ENCODE data around the gene RGPD3. TPM values are rescaled to one million over a fixed set of nuclear protein-coding genes. Genes with fewer than 3 reads are reported as not detected.
"Not testable (repeated sequence)": the region's sequence is repeated elsewhere in the genome, so short reads cannot be mapped to it uniquely, and the experiment has no call there.

RGPD3 gene
- total RNA-seq, 1 donor from 2014 or later: 0.09 TPM

DNA sequence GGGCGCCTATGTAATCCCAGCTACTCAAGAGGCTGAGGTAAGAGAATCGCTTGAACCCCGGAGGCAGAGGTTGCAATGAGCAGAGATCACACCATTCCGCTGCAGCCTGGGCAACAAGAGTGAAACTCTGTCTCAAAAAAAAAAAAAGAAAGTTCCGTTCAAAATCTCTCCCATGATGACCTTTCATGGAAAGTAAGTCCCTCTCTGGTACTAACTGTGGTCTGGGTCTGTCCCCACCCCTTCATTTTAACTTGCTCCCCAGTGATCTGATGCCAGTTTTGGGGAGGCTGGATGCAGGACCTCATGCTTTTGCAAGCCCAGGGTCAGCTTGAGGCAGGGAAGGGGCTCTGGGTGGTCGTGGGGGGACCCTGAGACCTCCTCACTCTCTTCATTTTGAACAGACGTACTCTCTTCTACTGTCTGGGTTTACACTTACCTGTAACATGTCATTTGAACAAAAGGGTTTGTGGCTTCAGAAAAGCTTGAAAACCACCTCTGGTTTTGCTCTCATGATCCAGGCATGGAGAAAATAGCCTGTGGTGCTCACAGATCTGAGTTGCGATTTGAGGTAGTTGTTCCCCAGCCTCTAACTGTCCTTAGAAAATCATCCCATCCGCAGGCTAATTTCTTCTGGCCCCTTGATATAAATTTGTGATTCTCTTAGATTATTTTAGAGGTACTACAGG is 37.9 kb upstream of the RGPD3 start:
- not testable (repeated sequence) for H3K27me3 Mint-ChIP-seq (ENCODE audit: low read depth); DNase-seq (ENCODE audit: low spot score in 2 of 2, unreplicated experiment in 2 of 2); H3K9me3 Mint-ChIP-seq; H3K4me3 Mint-ChIP-seq; H3K27ac Mint-ChIP-seq; H3K4me1 Mint-ChIP-seq; H3K36me3 Mint-ChIP-seq

GRCh38 chr2:106504787-106505186 is 36.6 kb upstream of the RGPD3 start:
- not testable (repeated sequence) for H3K27me3 Mint-ChIP-seq (ENCODE audit: low read depth); H3K9me3 Mint-ChIP-seq; H3K36me3 Mint-ChIP-seq; H3K4me3 Mint-ChIP-seq; DNase-seq (ENCODE audit: low spot score in 2 of 2, unreplicated experiment in 2 of 2); H3K27ac Mint-ChIP-seq; H3K4me1 Mint-ChIP-seq

- not testable (repeated sequence) for H3K4me3 Mint-ChIP-seq; H3K9me3 Mint-ChIP-seq; H3K27ac Mint-ChIP-seq; DNase-seq (ENCODE audit: low spot score in 2 of 2, unreplicated experiment in 2 of 2); H3K36me3 Mint-ChIP-seq; H3K4me1 Mint-ChIP-seq; H3K27me3 Mint-ChIP-seq (ENCODE audit: low read depth)
Observed at GRCh38 chr2:106504192-106504591, 36.0 kb upstream of the RGPD3 start.

DNA sequence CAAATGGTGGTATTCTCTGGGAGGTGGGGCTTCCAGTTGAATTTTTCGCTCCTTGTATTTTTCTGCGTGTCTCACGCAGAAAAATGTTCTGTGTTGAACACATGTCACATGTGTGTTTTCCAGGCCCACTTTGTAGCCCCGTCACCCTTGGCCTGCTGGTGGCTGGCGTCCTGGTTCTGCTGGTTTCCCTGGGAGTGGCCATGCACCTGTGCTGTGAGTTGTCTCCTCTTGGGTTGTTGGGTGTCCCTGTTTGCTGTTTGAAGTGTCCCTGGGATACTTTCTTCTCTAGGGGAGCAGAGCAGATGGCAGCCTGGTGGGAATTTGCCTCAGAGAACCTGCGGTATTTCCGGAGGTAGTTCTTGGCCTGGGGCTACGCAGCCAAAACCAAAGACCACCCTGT is 34.1 kb upstream of the RGPD3 start:
- H3K4me3 Mint-ChIP-seq; H3K4me1 Mint-ChIP-seq; H3K27ac Mint-ChIP-seq; H3K9me3 Mint-ChIP-seq; H3K36me3 Mint-ChIP-seq; DNase-seq (ENCODE audit: low spot score in 2 of 2, unreplicated experiment in 2 of 2); H3K27me3 Mint-ChIP-seq (ENCODE audit: low read depth): not testable (repeated sequence)

- H3K36me3 Mint-ChIP-seq; H3K27me3 Mint-ChIP-seq (ENCODE audit: low read depth); H3K4me3 Mint-ChIP-seq; H3K9me3 Mint-ChIP-seq; H3K27ac Mint-ChIP-seq; H3K4me1 Mint-ChIP-seq; DNase-seq (ENCODE audit: low spot score in 2 of 2, unreplicated experiment in 2 of 2): not testable (repeated sequence)
Observed at GRCh38 chr2:106500350-106500749, 32.1 kb upstream of the RGPD3 start.

DNA sequence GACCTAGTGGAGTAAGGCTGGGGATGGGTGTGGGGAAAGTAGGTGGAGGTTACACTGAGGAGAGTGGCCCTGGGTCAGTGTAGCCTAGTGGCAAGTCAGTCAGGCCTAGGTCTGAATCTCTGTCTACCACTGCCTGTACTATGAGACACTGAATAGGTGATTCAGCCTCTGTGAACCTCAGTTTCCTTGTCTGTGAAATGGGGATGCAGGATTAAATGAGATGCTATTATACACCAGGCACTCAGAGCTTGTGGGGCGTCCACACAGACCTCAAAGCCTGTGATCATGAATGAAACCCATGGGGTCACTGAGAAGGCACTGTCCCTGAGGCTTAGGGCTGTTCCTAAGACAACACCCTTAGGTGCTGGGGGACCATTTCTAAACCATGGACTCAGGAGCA is 30.3 kb upstream of the RGPD3 start:
- not testable (repeated sequence) for H3K27me3 Mint-ChIP-seq (ENCODE audit: low read depth); H3K4me3 Mint-ChIP-seq; H3K36me3 Mint-ChIP-seq; H3K9me3 Mint-ChIP-seq; H3K4me1 Mint-ChIP-seq; DNase-seq (ENCODE audit: low spot score in 2 of 2, unreplicated experiment in 2 of 2); H3K27ac Mint-ChIP-seq

GRCh38 chr2:106492913-106493312 is 24.7 kb upstream of the RGPD3 start:
- not testable (repeated sequence) for H3K9me3 Mint-ChIP-seq; H3K27me3 Mint-ChIP-seq (ENCODE audit: low read depth); H3K36me3 Mint-ChIP-seq; DNase-seq (ENCODE audit: low spot score in 2 of 2, unreplicated experiment in 2 of 2); H3K4me1 Mint-ChIP-seq; H3K4me3 Mint-ChIP-seq
- peak overlapping the region; percentile 16 for H3K27ac Mint-ChIP-seq

DNA sequence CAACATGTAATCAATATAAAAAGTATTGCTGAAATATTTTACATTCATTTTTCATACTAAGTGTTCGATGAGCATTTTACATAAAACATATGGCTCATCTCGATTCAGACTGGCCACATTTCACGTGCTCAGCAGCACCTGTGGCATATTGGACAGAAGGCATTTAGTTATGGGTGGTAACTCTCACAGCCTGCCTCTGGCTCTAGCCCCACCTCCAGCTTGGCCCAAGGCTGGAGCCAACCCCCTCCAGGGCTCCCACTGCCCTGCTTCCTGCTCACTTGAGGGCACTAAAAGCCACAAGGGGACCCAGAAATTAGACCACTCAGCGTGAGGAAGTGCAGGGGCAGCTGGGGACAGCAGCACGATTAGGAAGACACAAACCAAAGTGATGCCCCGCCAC is 24.2 kb upstream of the RGPD3 start:
- not testable (repeated sequence) for H3K36me3 Mint-ChIP-seq; H3K27ac Mint-ChIP-seq; H3K9me3 Mint-ChIP-seq; H3K27me3 Mint-ChIP-seq (ENCODE audit: low read depth); H3K4me1 Mint-ChIP-seq; H3K4me3 Mint-ChIP-seq; DNase-seq (ENCODE audit: low spot score in 2 of 2, unreplicated experiment in 2 of 2)

DNA sequence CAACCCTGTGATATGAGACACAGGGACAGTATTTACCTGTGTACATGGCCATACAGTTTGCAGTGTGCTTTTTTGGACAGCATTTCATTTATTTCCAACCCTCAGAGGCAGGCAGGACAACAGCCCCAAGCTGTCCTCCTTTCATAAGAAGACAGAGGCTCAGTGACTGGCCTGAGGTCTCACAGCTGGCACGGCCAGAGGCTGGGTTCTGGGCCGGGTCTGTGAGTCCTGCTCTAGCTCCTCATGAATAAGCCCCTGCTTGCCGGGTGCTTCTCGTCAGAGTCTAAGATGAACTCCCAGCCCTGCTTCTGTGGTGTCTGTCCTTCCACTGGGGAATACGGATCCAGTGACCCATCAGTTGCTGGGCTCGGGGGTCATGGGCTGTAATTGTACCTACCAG is 21.5 kb upstream of the RGPD3 start:
- DNase-seq (ENCODE audit: low spot score in 2 of 2, unreplicated experiment in 2 of 2); H3K27ac Mint-ChIP-seq; H3K4me1 Mint-ChIP-seq; H3K4me3 Mint-ChIP-seq; H3K9me3 Mint-ChIP-seq; H3K36me3 Mint-ChIP-seq: not testable (repeated sequence)
- peaks cover 24% of the 10 kb centered on the region for H3K27me3 Mint-ChIP-seq (ENCODE audit: low read depth)

DNA sequence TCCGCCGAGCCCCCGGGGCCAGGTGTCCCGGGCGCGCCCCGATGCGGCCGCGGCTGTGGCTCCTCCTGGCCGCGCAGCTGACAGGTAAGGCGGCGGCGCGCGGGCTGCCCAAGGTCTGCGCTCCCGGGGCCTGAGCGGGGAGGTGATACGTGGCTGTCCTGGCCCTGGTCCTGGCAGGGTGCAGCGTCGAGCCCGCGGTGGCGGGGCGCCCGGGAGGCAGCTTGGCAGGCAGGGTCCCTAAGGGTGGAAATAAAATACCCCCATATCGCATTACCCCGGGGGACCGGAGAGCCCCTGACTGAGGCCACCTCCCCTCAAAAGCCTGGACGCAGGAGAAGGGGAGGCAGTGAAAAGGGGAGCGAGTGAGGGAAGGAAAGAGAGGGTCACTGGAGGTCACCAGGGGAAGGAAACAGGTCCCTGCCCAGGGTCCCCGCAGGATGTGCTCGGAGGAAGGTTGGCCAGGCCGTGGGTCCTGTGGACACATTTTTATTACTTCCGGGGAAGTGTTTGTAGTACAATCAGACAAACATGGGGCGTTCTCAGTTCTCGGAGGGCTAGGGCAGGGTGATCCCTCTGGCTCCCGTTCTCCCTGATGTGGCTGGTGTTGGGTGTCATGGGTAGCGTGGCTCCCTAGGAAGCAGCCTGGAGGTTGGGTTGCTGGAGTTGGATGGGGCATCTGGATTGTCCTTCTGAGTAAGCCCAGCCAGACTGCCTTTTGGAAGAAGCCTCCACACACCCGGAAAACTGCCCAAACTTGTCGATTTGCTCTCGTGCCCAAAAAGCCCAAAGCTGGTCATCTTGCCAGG is 19.4 kb upstream of the RGPD3 start:
- H3K4me1 Mint-ChIP-seq; H3K36me3 Mint-ChIP-seq; DNase-seq (ENCODE audit: low spot score in 2 of 2, unreplicated experiment in 2 of 2); H3K9me3 Mint-ChIP-seq; H3K27ac Mint-ChIP-seq: not testable (repeated sequence)
- H3K27me3 Mint-ChIP-seq (ENCODE audit: low read depth): peaks cover 30% of the 10 kb centered on the region
- H3K4me3 Mint-ChIP-seq: peak overlapping the region; percentile 13

DNA sequence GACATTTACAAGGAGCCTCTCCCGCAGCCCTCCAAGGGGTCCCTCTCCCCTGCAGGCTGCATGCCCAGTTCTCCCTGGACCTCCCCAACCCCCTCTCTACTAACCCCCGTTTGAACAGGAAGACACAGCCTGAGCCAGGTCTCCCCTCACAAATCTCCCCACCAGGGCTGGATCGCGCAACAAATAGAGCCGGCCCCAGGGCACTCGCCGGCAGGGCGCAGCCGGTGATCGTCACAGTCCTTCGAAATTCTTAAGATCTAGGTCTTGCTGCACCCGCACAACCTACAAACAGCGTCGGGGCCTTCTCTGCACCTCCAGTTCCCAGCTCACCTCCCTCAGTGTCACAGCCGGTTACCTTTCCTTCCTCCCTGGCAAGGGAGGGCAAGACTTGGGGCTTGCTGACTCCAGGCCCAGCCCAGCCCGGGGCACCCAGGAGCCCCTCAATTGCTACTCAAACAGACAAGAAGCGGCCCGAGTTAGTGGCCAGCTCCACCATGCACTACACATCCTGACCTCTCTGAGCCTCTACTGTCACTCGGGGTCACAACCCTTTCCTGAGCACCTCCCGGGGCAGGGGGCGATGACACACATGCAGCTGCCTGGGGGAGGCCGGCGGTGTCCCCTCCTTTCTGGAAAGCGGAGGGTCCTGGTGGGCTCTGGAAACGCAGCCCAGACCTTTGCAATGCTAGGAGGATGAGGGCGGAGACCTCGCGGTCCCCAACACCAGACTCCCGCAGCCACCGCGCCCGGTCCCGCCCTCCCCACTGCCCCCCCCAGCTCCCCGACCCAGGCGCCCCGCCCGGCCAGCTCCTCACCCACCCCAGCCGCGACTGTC is 18.6 kb upstream of the RGPD3 start, which contains the start of gene CD8B2:
Gene CD8B2, plus strand, starts transcription at position 814 of the 835 bp plus-strand sequence. CDS start 63 bp downstream, outside the sequence.
- DNase-seq (ENCODE audit: low spot score in 2 of 2, unreplicated experiment in 2 of 2); H3K36me3 Mint-ChIP-seq; H3K4me1 Mint-ChIP-seq; H3K27ac Mint-ChIP-seq; H3K9me3 Mint-ChIP-seq: not testable (repeated sequence)
- Mint-ChIP-seq H3K27me3 (ENCODE audit: low read depth) (peaks cover 30% of the 10 kb centered on the region), H3K4me3 (peak within 1 kb of the TSS; percentile 34)

DNA sequence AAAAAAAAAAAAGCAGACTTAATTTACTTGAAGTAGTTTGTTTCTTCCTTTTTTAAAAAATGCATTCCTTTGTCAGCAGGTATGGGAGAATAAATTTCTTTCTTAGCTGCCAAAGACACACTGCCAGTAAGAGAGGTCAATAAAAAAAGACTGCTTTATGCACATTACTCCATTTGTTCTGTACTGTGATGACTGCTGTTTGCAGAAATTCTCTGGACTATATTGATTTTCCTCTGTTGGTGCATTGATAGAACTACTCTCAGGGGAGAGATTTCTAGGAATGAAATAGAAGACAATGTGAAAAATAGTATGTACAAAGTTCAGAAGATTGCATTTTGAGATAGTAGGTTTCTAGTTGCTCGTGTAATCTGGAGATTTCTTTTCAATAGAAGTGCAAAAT is 11.3 kb upstream of the RGPD3 start:
- H3K27me3 Mint-ChIP-seq (ENCODE audit: low read depth); H3K4me1 Mint-ChIP-seq; H3K4me3 Mint-ChIP-seq; DNase-seq (ENCODE audit: low spot score in 2 of 2, unreplicated experiment in 2 of 2); H3K36me3 Mint-ChIP-seq; H3K27ac Mint-ChIP-seq; H3K9me3 Mint-ChIP-seq: not testable (repeated sequence)

DNA sequence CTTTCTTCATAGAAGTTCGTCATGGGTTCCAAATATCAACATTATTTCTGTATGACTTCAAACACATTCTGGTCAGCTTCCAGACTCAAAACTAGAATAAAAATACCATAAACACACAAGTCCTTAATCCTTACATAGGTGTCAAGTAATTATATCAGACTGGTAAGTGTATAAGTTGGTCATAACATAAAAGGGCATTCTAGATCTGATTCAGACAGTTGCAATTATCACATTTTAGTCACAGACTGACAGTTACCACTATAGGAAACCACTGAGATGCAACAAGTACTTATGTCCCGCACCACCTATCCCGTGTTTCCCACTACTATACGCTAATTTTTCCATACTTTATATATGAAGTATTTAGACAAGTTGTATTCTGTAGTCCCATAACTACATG is 9.4 kb upstream of the RGPD3 start:
- DNase-seq (ENCODE audit: low spot score in 2 of 2, unreplicated experiment in 2 of 2); H3K4me3 Mint-ChIP-seq; H3K9me3 Mint-ChIP-seq; H3K4me1 Mint-ChIP-seq; H3K36me3 Mint-ChIP-seq; H3K27ac Mint-ChIP-seq; H3K27me3 Mint-ChIP-seq (ENCODE audit: low read depth): not testable (repeated sequence)

- not testable (repeated sequence) for H3K27ac Mint-ChIP-seq; H3K4me3 Mint-ChIP-seq; H3K27me3 Mint-ChIP-seq (ENCODE audit: low read depth); H3K9me3 Mint-ChIP-seq; H3K4me1 Mint-ChIP-seq; H3K36me3 Mint-ChIP-seq; DNase-seq (ENCODE audit: low spot score in 2 of 2, unreplicated experiment in 2 of 2)
Observed at GRCh38 chr2:106470658-106471057, 2.4 kb upstream of the RGPD3 start.

All from mesothelial cell of epicardium (in vitro differentiated cells).